GM23338 (cell line): ENCODE results near the gene SORBS1. TPM values are rescaled to one million over a fixed set of nuclear protein-coding genes. Genes with fewer than 3 reads are reported as not detected.

Source experiments
- ATAC-seq: fragments of 200-7000 bp; cut with Tn5 transposase; 3 replicates; pipeline ENCODE4 v1.9.1; 2020
- DNase-seq: peaks from one replicate; pipeline ENCODE4 v3.0.0-alpha.2; 2015; ENCODE audit warnings: low spot score
- H2AFZ ChIP-seq: fragments of 200-600 bp; sonication (generic); 2 replicates; pipeline ENCODE4 v1.8.0; 2016; ENCODE audit warnings: antibody characterized with exemption, mild to moderate bottlenecking, moderate library complexity
- H3F3A ChIP-seq: fragments of 200-600 bp; sonication (generic); replicated peaks from 2 replicates; pipeline ENCODE4 v1.8.0; 2017; ENCODE audit warnings: antibody characterized with exemption, mixed run types, low read depth
- H3K27ac ChIP-seq: fragments of 200-600 bp; sonication (generic); 2 replicates; pipeline ENCODE4 v1.6.1; 2016; ENCODE audit warnings: low read depth
- H3K27me3 ChIP-seq: fragments of 200-600 bp; sonication (generic); 2 replicates; pipeline ENCODE4 v1.8.0; 2016; ENCODE audit warnings: mild to moderate bottlenecking, mixed run types, moderate library complexity; ENCODE audit not compliant: insufficient read depth
- H3K36me3 ChIP-seq: fragments of 200-600 bp; sonication (generic); 2 replicates; pipeline ENCODE4 v1.8.0; 2016; ENCODE audit warnings: mild to moderate bottlenecking; ENCODE audit not compliant: insufficient read depth
- H3K4me1 ChIP-seq: fragments of 200-600 bp; sonication (generic); 2 replicates; pipeline ENCODE4 v1.8.0; 2016; ENCODE audit warnings: mild to moderate bottlenecking, moderate library complexity; ENCODE audit not compliant: insufficient read depth
- H3K4me2 ChIP-seq: fragments of 200-600 bp; sonication (generic); 2 replicates; pipeline ENCODE4 v1.7.1; 2017; ENCODE audit warnings: mixed run types
- H3K4me3 ChIP-seq: fragments of 200-600 bp; sonication (generic); 2 replicates; pipeline ENCODE4 v1.6.1; 2016; ENCODE audit warnings: mixed run types
- H3K79me2 ChIP-seq: fragments of 200-600 bp; sonication (generic); replicated peaks from 2 replicates; pipeline ENCODE4 v1.8.0; 2017; ENCODE audit warnings: mild to moderate bottlenecking; ENCODE audit not compliant: insufficient read depth
- H3K9me2 ChIP-seq: fragments of 200-600 bp; sonication (generic); 2 replicates; pipeline ENCODE4 v1.8.0; 2017; ENCODE audit not compliant: insufficient read depth
- H4K20me1 ChIP-seq: fragments of 200-600 bp; sonication (generic); replicated peaks from 2 replicates; pipeline ENCODE4 v1.8.0; 2017; ENCODE audit warnings: mild to moderate bottlenecking; ENCODE audit not compliant: insufficient read depth
- H3K27ac Mint-ChIP-seq: 2 replicates; pipeline ENCODE4 v1.8.0; 2020; ENCODE audit warnings: inconsistent platforms, mild to moderate bottlenecking, moderate library complexity, mixed read lengths
- H3K27me3 Mint-ChIP-seq: 3 replicates; pipeline ENCODE4 v1.8.0; 2022; ENCODE audit warnings: low read depth, mild to moderate bottlenecking, moderate library complexity, mixed read lengths, inconsistent platforms; ENCODE audit not compliant: insufficient read depth, poor library complexity
- H3K36me3 Mint-ChIP-seq: 3 replicates; pipeline ENCODE4 v1.8.0; 2021; ENCODE audit warnings: low read depth, mild to moderate bottlenecking, inconsistent platforms, moderate library complexity, mixed read lengths
- H3K4me1 Mint-ChIP-seq: 3 replicates; pipeline ENCODE4 v1.8.0; 2020; ENCODE audit warnings: mild to moderate bottlenecking, inconsistent platforms, mixed read lengths
- H3K4me3 Mint-ChIP-seq: 3 replicates; pipeline ENCODE4 v1.8.0; 2021; ENCODE audit warnings: moderate library complexity, mild to moderate bottlenecking, inconsistent platforms, mixed read lengths
- H3K9me3 Mint-ChIP-seq: 3 replicates; pipeline ENCODE4 v1.8.0; 2020; ENCODE audit warnings: moderate library complexity, mild to moderate bottlenecking, inconsistent platforms, mixed read lengths
- CREB1 ChIP-seq: fragments of 250-450 bp; sonication (Bioruptor Pico); IDR thresholded peaks from 2 replicates; pipeline ENCODE4 v1.5.0; 2020; ENCODE audit warnings: low read depth, mild to moderate bottlenecking, moderate library complexity
- EZH2 ChIP-seq: fragments of 200-600 bp; sonication (generic); IDR thresholded peaks from one replicate; pipeline ENCODE4 v1.8.0; 2017; ENCODE audit warnings: antibody characterized with exemption, mild to moderate bottlenecking, low read depth; ENCODE audit not compliant: unreplicated experiment
- EZH2phosphoT487 ChIP-seq: fragments of 200-600 bp; sonication (generic); IDR thresholded peaks from one replicate; pipeline ENCODE4 v1.8.1; 2018; ENCODE audit warnings: antibody characterized with exemption; ENCODE audit not compliant: unreplicated experiment
- JUNB ChIP-seq: IDR thresholded peaks from one replicate; pipeline ENCODE4 v1.6.1; 2016; ENCODE audit warnings: antibody characterized with exemption; ENCODE audit not compliant: unreplicated experiment
- NANOG ChIP-seq: IDR thresholded peaks from 2 replicates; pipeline ENCODE4 v1.6.1; 2016; ENCODE audit warnings: antibody characterized with exemption, borderline replicate concordance
- POLR2AphosphoS5 ChIP-seq: IDR thresholded peaks from 2 replicates; pipeline ENCODE4 v1.6.1; 2016; ENCODE audit warnings: antibody characterized with exemption, low read depth
- STAT1 ChIP-seq: IDR thresholded peaks from one replicate; pipeline ENCODE4 v1.6.1; 2016; ENCODE audit warnings: antibody characterized with exemption; ENCODE audit not compliant: unreplicated experiment
- ZNF331 ChIP-seq: fragments of 250-450 bp; sonication (Bioruptor Pico); IDR thresholded peaks from 2 replicates; pipeline ENCODE4 v1.5.0; 2020; ENCODE audit warnings: low read depth, mild to moderate bottlenecking, moderate library complexity
- polyA plus RNA-seq: library from polyadenylated mRNA; unstranded; fragments of >200 nt; fragmentation: Nextera tagmentation; extraction: Ambion mirVana; gene quantifications from 2 replicates; pipeline ENCODE4 v1.2.1, GENCODE V29; 2016
- total RNA-seq: library from RNA; depleted of rRNA; stranded (reverse); fragments of >200 nt; shearing (Covaris generic); gene quantifications from 2 replicates; pipeline ENCODE4 v1.2.3, GENCODE V29; 2014
- TF ChIP-seq, protein P1 (sequence below): IDR thresholded peaks from 2 replicates; pipeline ENCODE4 v1.6.1; 2016; ENCODE audit warnings: antibody characterized with exemption
- TF ChIP-seq, protein P2 (sequence below): fragments of 250-450 bp; sonication (Bioruptor Pico); IDR thresholded peaks from 2 replicates; pipeline ENCODE4 v1.5.0; 2020; ENCODE audit warnings: mild to moderate bottlenecking, moderate library complexity
- TF ChIP-seq, protein P3 (sequence below), 2 experiments: fragments of 200-600 bp in 1 of 2; sonication (generic) in 1 of 2; conservative IDR thresholded peaks; 2 replicates each; pipeline versions ENCODE4 v1.5.1 to v1.6.1; 2016 to 2017; ENCODE audit warnings: antibody characterized with exemption in 2 of 2, low read depth in 2 of 2, mild to moderate bottlenecking in 2 of 2, moderate library complexity in 1 of 2

SORBS1 gene
- total and polyA plus RNA-seq, 2 experiments from 2014 or later: 47.7 to 51.5 TPM

DNA sequence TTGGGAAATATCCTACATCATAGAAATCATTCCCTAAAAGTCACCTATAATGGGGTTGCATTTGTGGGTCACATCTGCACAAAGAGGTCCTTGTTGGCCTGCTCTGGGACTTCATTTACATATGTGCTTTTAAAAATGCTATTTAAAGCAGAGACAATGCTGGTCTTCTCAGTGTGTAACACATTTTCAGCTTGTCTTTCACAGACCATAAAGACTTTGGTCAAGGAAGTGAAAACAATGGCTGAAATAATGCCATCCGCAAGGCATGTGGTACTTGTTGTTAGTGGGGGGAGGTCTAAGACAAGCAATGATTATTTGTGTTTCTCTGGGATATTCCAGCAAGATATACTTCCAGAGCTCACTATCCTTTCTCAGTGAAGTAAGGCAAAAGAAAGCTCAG, 185.8 kb downstream of the SORBS1 start:
- no peak for TF ChIP-seq JUNB
- TF ChIP-seq NANOG: no peak
- TF ChIP-seq, protein P1, sequence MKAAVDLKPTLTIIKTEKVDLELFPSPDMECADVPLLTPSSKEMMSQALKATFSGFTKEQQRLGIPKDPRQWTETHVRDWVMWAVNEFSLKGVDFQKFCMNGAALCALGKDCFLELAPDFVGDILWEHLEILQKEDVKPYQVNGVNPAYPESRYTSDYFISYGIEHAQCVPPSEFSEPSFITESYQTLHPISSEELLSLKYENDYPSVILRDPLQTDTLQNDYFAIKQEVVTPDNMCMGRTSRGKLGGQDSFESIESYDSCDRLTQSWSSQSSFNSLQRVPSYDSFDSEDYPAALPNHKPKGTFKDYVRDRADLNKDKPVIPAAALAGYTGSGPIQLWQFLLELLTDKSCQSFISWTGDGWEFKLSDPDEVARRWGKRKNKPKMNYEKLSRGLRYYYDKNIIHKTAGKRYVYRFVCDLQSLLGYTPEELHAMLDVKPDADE: no peak
- no peak for TF ChIP-seq EZH2
- no peak for TF ChIP-seq POLR2AphosphoS5
- no peak for TF ChIP-seq STAT1
- TF ChIP-seq CREB1: no peak
- TF ChIP-seq, protein P2, sequence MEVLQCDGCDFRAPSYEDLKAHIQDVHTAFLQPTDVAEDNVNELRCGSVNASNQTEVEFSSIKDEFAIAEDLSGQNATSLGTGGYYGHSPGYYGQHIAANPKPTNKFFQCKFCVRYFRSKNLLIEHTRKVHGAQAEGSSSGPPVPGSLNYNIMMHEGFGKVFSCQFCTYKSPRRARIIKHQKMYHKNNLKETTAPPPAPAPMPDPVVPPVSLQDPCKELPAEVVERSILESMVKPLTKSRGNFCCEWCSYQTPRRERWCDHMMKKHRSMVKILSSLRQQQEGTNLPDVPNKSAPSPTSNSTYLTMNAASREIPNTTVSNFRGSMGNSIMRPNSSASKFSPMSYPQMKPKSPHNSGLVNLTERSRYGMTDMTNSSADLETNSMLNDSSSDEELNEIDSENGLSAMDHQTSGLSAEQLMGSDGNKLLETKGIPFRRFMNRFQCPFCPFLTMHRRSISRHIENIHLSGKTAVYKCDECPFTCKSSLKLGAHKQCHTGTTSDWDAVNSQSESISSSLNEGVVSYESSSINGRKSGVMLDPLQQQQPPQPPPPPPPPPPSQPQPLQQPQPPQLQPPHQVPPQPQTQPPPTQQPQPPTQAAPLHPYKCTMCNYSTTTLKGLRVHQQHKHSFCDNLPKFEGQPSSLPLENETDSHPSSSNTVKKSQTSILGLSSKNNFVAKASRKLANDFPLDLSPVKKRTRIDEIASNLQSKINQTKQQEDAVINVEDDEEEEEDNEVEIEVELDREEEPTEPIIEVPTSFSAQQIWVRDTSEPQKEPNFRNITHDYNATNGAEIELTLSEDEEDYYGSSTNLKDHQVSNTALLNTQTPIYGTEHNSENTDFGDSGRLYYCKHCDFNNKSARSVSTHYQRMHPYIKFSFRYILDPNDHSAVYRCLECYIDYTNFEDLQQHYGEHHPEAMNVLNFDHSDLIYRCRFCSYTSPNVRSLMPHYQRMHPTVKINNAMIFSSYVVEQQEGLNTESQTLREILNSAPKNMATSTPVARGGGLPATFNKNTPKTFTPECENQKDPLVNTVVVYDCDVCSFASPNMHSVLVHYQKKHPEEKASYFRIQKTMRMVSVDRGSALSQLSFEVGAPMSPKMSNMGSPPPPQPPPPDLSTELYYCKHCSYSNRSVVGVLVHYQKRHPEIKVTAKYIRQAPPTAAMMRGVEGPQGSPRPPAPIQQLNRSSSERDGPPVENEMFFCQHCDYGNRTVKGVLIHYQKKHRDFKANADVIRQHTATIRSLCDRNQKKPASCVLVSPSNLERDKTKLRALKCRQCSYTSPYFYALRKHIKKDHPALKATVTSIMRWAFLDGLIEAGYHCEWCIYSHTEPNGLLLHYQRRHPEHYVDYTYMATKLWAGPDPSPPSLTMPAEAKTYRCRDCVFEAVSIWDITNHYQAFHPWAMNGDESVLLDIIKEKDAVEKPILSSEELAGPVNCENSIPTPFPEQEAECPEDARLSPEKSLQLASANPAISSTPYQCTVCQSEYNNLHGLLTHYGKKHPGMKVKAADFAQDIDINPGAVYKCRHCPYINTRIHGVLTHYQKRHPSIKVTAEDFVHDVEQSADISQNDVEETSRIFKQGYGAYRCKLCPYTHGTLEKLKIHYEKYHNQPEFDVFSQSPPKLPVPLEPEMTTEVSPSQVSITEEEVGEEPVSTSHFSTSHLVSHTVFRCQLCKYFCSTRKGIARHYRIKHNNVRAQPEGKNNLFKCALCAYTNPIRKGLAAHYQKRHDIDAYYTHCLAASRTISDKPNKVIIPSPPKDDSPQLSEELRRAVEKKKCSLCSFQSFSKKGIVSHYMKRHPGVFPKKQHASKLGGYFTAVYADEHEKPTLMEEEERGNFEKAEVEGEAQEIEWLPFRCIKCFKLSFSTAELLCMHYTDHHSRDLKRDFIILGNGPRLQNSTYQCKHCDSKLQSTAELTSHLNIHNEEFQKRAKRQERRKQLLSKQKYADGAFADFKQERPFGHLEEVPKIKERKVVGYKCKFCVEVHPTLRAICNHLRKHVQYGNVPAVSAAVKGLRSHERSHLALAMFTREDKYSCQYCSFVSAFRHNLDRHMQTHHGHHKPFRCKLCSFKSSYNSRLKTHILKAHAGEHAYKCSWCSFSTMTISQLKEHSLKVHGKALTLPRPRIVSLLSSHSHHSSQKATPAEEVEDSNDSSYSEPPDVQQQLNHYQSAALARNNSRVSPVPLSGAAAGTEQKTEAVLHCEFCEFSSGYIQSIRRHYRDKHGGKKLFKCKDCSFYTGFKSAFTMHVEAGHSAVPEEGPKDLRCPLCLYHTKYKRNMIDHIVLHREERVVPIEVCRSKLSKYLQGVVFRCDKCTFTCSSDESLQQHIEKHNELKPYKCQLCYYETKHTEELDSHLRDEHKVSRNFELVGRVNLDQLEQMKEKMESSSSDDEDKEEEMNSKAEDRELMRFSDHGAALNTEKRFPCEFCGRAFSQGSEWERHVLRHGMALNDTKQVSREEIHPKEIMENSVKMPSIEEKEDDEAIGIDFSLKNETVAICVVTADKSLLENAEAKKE (CRISPR knock-in tag): no peak
- TF ChIP-seq EZH2phosphoT487: no peak
- no peak for TF ChIP-seq ZNF331 (CRISPR knock-in tag)
- TF ChIP-seq, protein P3, sequence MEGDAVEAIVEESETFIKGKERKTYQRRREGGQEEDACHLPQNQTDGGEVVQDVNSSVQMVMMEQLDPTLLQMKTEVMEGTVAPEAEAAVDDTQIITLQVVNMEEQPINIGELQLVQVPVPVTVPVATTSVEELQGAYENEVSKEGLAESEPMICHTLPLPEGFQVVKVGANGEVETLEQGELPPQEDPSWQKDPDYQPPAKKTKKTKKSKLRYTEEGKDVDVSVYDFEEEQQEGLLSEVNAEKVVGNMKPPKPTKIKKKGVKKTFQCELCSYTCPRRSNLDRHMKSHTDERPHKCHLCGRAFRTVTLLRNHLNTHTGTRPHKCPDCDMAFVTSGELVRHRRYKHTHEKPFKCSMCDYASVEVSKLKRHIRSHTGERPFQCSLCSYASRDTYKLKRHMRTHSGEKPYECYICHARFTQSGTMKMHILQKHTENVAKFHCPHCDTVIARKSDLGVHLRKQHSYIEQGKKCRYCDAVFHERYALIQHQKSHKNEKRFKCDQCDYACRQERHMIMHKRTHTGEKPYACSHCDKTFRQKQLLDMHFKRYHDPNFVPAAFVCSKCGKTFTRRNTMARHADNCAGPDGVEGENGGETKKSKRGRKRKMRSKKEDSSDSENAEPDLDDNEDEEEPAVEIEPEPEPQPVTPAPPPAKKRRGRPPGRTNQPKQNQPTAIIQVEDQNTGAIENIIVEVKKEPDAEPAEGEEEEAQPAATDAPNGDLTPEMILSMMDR (conservative IDR thresholded peaks at IDR 0.05; ENCODE audit: low read depth in 2 of 2): no peak
- no peaks in the 10 kb centered on the region for H3K9me2 ChIP-seq
- H3K36me3 ChIP-seq: no peaks in the 10 kb centered on the region
- H2AFZ ChIP-seq: no peak overlapping the region
- Mint-ChIP-seq H3K27ac (no peak overlapping the region), H3K27me3 (no peaks in the 10 kb centered on the region), H3K4me3 (no peak overlapping the region), H3K4me1 (peaks cover 25% of the 10 kb centered on the region), H3K36me3 (peaks cover 8% of the 10 kb centered on the region), H3K9me3 (no peaks in the 10 kb centered on the region)
- no peaks in the 10 kb centered on the region for H4K20me1 ChIP-seq
- no peaks in the 10 kb centered on the region for H3F3A ChIP-seq
- DNase-seq (no peak), ATAC-seq (no peak)
- H3K4me2 ChIP-seq: no peak overlapping the region
- no peak overlapping the region for H3K27ac ChIP-seq
- H3K27me3 ChIP-seq: no peaks in the 10 kb centered on the region
- peaks cover 17% of the 10 kb centered on the region; the same call in 1 of the 2 replicates for H3K4me1 ChIP-seq
- no peak overlapping the region for H3K4me3 ChIP-seq
- H3K79me2 ChIP-seq: no peaks in the 10 kb centered on the region
